Stimulated activated CD8-positive, alpha-beta memory T cell treated with anti-CD3 and anti-CD28 coated beads, Interleukin-15, amount 100 ng/mL, for 1 hour (primary cell): ENCODE data around the gene RFX3.

Experiments
- DNase-seq: peaks from one replicate; pipeline ENCODE4 v3.0.0-alpha.2; 2020; ENCODE audit warnings: low read depth

RFX3 gene

GRCh38 chr9:3433066-3433465 lies 92.7 kb downstream of the RFX3 start:
- DNase-seq: no peak

GRCh38 chr9:3431890-3432289 lies 93.9 kb downstream of the RFX3 start:
- no peak for DNase-seq

- DNase-seq: no peak
Measured at GRCh38 chr9:3419893-3420292, 105.9 kb downstream of the RFX3 start.

GRCh38 chr9:3415906-3416305 lies 109.9 kb downstream of the RFX3 start:
- DNase-seq: no peak

GRCh38 chr9:3413984-3414383 lies 111.8 kb downstream of the RFX3 start:
- DNase-seq: no peak

GRCh38 chr9:3410461-3410860 lies 115.3 kb downstream of the RFX3 start:
- no peak for DNase-seq

GRCh38 chr9:3409453-3409852 lies 116.3 kb downstream of the RFX3 start:
- no peak for DNase-seq

GRCh38 chr9:3403315-3403714 lies 122.5 kb downstream of the RFX3 start:
- no peak for DNase-seq

GRCh38 chr9:3401221-3401954 lies 124.4 kb downstream of the RFX3 start:
- DNase-seq: no peak

GRCh38 chr9:3398232-3398648 lies 127.6 kb downstream of the RFX3 start:
- DNase-seq: no peak

- DNase-seq: no peak
Measured at GRCh38 chr9:3397766-3398165, 128.0 kb downstream of the RFX3 start.

- DNase-seq: no peak
Measured at GRCh38 chr9:3391414-3391813, 134.4 kb downstream of the RFX3 start.

- DNase-seq: no peak
Measured at GRCh38 chr9:3386753-3387152, 139.0 kb downstream of the RFX3 start.

GRCh38 chr9:3385871-3386270 lies 139.9 kb downstream of the RFX3 start:
- no peak for DNase-seq

GRCh38 chr9:3371842-3372241 lies 154.0 kb downstream of the RFX3 start:
- DNase-seq: no peak

GRCh38 chr9:3370715-3371114 lies 155.1 kb downstream of the RFX3 start:
- no peak for DNase-seq

GRCh38 chr9:3367185-3367584 lies 158.6 kb downstream of the RFX3 start:
- DNase-seq: no peak

GRCh38 chr9:3361689-3362392 lies 164.0 kb downstream of the RFX3 start:
- no peak for DNase-seq

GRCh38 chr9:3361116-3361515 lies 164.7 kb downstream of the RFX3 start:
- DNase-seq: no peak

- DNase-seq: no peak
Measured at GRCh38 chr9:3360245-3360644, 165.6 kb downstream of the RFX3 start.

GRCh38 chr9:3359778-3360177 lies 166.0 kb downstream of the RFX3 start:
- no peak for DNase-seq

GRCh38 chr9:3359048-3359692 lies 166.6 kb downstream of the RFX3 start:
- DNase-seq: no peak

- no peak for DNase-seq
Measured at GRCh38 chr9:3348169-3348568, 177.6 kb downstream of the RFX3 start.
